GM12865 (cell line): ENCODE measurements around the gene PTCHD1.

Source experiments
- DNase-seq: peaks from one replicate; pipeline ENCODE4 v3.0.0; 2010; ENCODE audit warnings: low read depth
- H3K4me3 ChIP-seq: 2 replicates; pipeline ENCODE4 v1.5.1; 2011; ENCODE audit warnings: mild to moderate bottlenecking, low read depth, low read length, control low read depth
- TF ChIP-seq, protein P1 (sequence below): IDR thresholded peaks from 2 replicates; pipeline ENCODE4 v1.5.1; 2011; ENCODE audit warnings: low read length, control low read depth, low read depth, inconsistent platforms; ENCODE audit not compliant: insufficient read depth; ENCODE audit errors: missing control alignments

The PTCHD1 gene

DNA sequence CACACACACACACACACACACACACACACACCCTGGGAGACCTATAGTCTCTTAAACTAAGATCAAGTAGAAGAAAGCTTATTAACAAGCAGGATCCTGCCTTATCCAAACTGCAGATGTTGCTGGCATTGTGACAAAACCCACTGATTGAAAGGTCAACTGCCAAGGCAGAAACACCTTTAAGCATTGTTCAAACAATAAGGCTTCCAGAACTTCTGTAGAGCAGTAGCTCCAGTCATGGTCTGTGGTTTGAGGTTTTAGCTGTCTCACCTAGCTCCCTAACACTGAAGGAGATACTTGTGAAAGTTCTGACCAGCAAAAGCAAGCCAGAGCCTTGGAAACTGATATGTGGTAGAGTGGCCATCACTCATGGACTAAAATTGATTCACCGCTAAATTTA lies 59.8 kb downstream of the PTCHD1 start:
- TF ChIP-seq, protein P1, sequence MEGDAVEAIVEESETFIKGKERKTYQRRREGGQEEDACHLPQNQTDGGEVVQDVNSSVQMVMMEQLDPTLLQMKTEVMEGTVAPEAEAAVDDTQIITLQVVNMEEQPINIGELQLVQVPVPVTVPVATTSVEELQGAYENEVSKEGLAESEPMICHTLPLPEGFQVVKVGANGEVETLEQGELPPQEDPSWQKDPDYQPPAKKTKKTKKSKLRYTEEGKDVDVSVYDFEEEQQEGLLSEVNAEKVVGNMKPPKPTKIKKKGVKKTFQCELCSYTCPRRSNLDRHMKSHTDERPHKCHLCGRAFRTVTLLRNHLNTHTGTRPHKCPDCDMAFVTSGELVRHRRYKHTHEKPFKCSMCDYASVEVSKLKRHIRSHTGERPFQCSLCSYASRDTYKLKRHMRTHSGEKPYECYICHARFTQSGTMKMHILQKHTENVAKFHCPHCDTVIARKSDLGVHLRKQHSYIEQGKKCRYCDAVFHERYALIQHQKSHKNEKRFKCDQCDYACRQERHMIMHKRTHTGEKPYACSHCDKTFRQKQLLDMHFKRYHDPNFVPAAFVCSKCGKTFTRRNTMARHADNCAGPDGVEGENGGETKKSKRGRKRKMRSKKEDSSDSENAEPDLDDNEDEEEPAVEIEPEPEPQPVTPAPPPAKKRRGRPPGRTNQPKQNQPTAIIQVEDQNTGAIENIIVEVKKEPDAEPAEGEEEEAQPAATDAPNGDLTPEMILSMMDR: no peak
- DNase-seq: no peak
- H3K4me3 ChIP-seq: no peak overlapping the region

DNA sequence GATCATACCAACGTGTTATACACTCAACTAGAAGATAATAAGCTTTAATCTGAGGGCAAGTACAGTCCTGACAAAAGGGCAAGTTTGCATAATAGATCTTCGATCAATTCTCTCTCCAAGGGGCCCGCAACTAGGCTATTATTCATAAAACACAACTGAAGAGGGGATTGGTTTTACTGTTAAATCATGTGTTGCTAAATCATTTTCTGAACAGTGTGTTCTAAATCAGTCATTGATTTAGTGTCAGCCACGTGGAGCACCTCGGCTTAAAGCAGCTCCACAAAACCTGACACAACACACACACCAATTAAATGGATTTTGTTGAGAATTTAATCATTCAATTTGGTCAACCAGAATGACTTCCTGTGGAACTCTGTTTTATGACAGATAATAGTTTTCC lies 61.6 kb downstream of the PTCHD1 start:
- TF ChIP-seq, protein P1: no peak
- H3K4me3 ChIP-seq: no peak overlapping the region
- no peak for DNase-seq

DNA sequence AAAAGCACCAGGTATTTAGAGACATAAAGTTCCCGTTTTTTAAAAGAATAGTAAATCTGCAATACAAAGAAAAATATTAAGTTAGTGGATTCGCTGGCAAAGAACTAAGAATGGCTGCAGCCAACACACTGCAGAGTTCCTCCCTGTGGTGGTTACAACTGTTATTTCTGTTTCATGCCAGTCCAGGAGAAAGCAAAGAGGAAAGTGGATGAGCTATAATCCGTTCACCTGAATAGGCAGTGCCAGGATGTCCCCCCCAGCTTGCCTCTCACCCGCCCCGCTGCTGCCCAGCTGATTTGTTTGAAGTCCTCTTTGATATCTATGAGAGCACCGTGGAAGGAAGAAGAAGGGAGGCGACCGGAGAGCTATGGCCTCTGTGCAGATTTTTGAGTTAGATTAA lies 63.9 kb downstream of the PTCHD1 start:
- DNase-seq: no peak
- TF ChIP-seq, protein P1: no peak
- no peak overlapping the region for H3K4me3 ChIP-seq

DNA sequence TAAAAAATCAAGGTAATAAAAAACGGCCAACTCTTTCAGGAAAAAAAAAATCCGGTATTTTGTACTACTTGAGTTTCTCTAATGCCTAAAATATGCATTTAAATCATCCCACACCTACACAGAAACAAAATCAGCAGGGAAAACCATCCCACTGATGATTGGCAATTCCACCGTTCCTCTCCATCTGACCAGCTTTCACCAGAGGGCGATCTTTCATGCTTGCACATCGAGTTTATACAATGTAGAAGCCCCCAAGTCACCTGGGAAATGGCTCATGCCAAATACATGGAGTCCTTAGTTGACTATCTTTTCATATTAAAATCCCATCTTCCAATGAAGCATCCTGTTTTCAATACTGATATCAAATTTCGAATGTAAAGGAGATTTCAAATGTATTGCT lies 69.2 kb downstream of the PTCHD1 start:
- DNase-seq: no peak
- TF ChIP-seq, protein P1: peak; percentile 3
- no peak overlapping the region for H3K4me3 ChIP-seq

DNA sequence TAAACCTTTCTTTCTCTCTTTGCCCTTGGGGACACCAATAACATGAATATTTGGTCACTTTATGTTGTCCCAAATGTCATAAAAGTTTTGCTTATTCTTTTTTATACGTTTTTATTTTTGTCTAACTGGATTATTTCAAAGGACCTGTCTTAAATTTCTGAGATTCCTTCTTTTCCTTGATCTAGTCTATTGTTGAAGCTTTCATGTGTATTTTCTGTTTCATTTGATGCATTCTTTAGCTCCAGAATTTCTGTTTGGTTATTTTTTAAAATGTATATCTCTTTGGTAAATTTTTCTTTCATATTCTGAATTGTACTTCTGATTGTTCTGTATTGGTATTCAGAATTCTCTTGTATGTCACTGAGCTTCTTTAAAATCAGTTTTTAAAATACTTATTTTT lies 88.3 kb downstream of the PTCHD1 start:
- DNase-seq: no peak
- TF ChIP-seq, protein P1: no peak
- no peak overlapping the region for H3K4me3 ChIP-seq

DNA sequence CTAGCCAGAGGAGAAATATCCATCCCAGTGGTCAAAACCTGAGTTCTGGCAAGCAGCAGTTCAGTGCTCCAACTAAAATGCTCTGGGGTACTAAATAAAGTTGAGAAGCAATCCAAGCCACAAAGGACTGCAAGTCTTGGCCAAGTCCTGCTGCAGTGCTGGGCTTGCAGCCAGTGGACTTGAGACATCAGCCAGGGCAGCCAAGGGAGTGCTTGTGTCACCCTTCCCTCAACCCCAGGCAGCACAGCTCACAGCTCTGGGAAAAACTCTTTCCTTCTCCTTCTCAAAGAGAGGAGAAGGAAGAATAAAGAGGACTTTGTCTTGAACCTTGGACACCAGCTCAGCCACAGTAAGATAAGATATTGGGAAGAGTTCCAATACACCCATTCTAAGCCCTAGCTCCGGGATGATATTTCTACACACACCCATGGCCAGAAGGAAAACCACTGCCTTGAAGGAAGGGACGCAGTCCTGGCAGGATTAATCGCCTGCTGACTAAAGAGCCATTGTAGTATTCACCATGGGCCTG lies 99.8 kb downstream of the PTCHD1 start:
- no peak for DNase-seq
- TF ChIP-seq, protein P1: no peak
- no peak overlapping the region for H3K4me3 ChIP-seq

DNA sequence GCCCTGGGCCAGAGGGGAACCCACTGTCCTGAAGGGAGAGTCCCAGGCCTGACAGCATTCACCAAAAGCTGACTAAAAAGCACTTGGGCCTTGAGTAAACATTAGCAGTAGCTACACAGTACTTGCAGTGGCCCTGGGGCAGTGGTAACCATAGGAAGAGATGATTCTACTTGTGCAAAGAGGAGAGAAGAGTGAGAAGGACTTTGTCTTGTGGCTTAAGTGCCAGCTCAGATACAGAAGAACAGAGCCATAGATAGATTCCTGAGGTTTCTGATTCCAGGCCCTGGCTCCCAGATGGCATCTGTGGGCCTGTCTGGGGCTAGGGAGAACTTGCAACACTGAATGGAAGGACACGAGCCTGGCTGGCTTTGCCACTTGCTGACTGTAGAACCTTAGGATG lies 100.5 kb downstream of the PTCHD1 start:
- H3K4me3 ChIP-seq: no peak overlapping the region
- DNase-seq: no peak
- TF ChIP-seq, protein P1: no peak
